HepG2 (cell line): Measurements from ENCODE around the gene PRKAR1B. TPM values are rescaled to one million over a fixed set of nuclear protein-coding genes. Genes with fewer than 3 reads are reported as not detected.

Source experiments
- ATAC-seq: fragments of 200-7000 bp; cut with Tn5 transposase; 3 replicates; pipeline ENCODE4 v1.9.1; 2020; ENCODE audit warnings: mild to moderate bottlenecking, moderate library complexity
- BruUV-seq: library from RNA; stranded (reverse); fragments of 400-500 nt; replicated peaks from 2 replicates; lab custom pipeline; 2021; lab: Mats Ljungman, UMichigan
- CTCF ChIA-PET: fragments of 300-600 bp; formaldehyde crosslinking; extraction: SDS; loops from one replicate; lab custom pipeline; 2021; ENCODE audit warnings: low total read pairs, inconsistent platforms, low intra/inter-chr PET ratio; lab: Yijun Ruan, JAX
- POLR2A ChIA-PET: fragments of 350-600 bp; sonication (Branson Sonifier 250); formaldehyde crosslinking; loops from one replicate; lab custom pipeline; 2020; ENCODE audit warnings: antibody characterized with exemption, inconsistent platforms; lab: Yijun Ruan, JAX
- DNase-seq: peaks from one replicate; pipeline ENCODE4 v3.0.0-alpha.2; 2015; ENCODE audit warnings: low spot score
- FAIRE-seq: peaks from 3 replicates; lab custom pipeline; 2011; peaks lifted over from hg19 to GRCh38; lab: Jason Lieb, UNC
- H2AFZ ChIP-seq: one replicate; pipeline ENCODE4 v1.6.1; 2011; ENCODE audit warnings: low read length, inconsistent platforms
- H3K27ac ChIP-seq: fragments of 300-600 bp; 3 replicates; pipeline ENCODE4 v1.8.0; 2011; ENCODE audit warnings: mixed run types, mild to moderate bottlenecking, mixed read lengths, low read length, inconsistent platforms; ENCODE audit not compliant: insufficient read depth; ENCODE audit errors: extremely low read length
- H3K27me3 ChIP-seq, 2 experiments: fragments of 200-600 bp in 1 of 2; 2 replicates in 1 of 2; 3 replicates in 1 of 2; pipeline versions ENCODE4 v1.6.0 to v1.8.0; 2011; ENCODE audit warnings: low read length in 2 of 2, mild to moderate bottlenecking in 2 of 2, moderate library complexity in 2 of 2, inconsistent platforms in 1 of 2; ENCODE audit not compliant: insufficient read depth in 2 of 2, control insufficient read depth in 1 of 2
- H3K36me3 ChIP-seq, 2 experiments: fragments of 200-600 bp in 1 of 2; replicated peaks in 1 of 2; 2 replicates in 1 of 2; 3 replicates in 1 of 2; pipeline versions ENCODE4 v1.5.1 to v1.8.0; 2011; ENCODE audit warnings: low read length in 2 of 2, inconsistent platforms in 1 of 2; ENCODE audit not compliant: insufficient read depth in 2 of 2, control insufficient read depth in 1 of 2
- H3K4me1 ChIP-seq: 2 replicates; pipeline ENCODE4 v1.5.1; 2012; ENCODE audit warnings: low read length, inconsistent platforms; ENCODE audit not compliant: insufficient read depth
- H3K4me2 ChIP-seq: 2 replicates; pipeline ENCODE4 v1.6.0; 2011; ENCODE audit warnings: low read depth, low read length, inconsistent platforms
- H3K4me3 ChIP-seq, 3 experiments: fragments of 200-600 bp in 1 of 3; sonication (generic), shearing (Covaris generic) in 1 of 3; replicated peaks in 1 of 3; 2 replicates each; pipeline ENCODE4 v1.5.1; 2011 to 2016; ENCODE audit warnings: low read length in 3 of 3, inconsistent platforms in 2 of 3, low read depth in 2 of 3, mild to moderate bottlenecking in 2 of 3, control low read depth in 1 of 3, mixed read lengths in 1 of 3; ENCODE audit not compliant: insufficient read depth in 1 of 3
- H3K79me2 ChIP-seq: one replicate; pipeline ENCODE4 v1.6.1; 2011; ENCODE audit warnings: low read length, inconsistent platforms; ENCODE audit not compliant: insufficient read depth
- H3K9ac ChIP-seq: 2 replicates; pipeline ENCODE4 v1.6.0; 2011; ENCODE audit warnings: mild to moderate bottlenecking, low read depth, low read length, inconsistent platforms; ENCODE audit not compliant: insufficient read depth
- H3K9me3 ChIP-seq: 2 replicates; pipeline ENCODE4 v1.5.1; 2012; ENCODE audit warnings: mild to moderate bottlenecking, low read length
- H4K20me1 ChIP-seq: 2 replicates; pipeline ENCODE4 v1.6.0; 2011; ENCODE audit warnings: inconsistent platforms, mild to moderate bottlenecking, low read length, moderate library complexity; ENCODE audit not compliant: insufficient read depth
- ARHGAP35 ChIP-seq: sonication (generic); formaldehyde crosslinking; IDR thresholded peaks from 2 replicates; pipeline ENCODE4 v1.9.0; 2022; ENCODE audit warnings: mild to moderate bottlenecking, inconsistent platforms, moderate library complexity, missing genetic modification reagents, borderline replicate concordance
- HCFC1 ChIP-seq: fragments of 150-350 bp; IDR thresholded peaks from 2 replicates; pipeline ENCODE4 v1.6.1; 2014; ENCODE audit warnings: low read depth, low read length
- HOXA9 ChIP-seq: sonication (generic); formaldehyde crosslinking; IDR thresholded peaks from 2 replicates; pipeline ENCODE4 v1.8.1; 2022; ENCODE audit warnings: missing genetic modification reagents, mild to moderate bottlenecking, moderate library complexity, borderline replicate concordance
- KLF16 ChIP-seq, 2 experiments: sonication (generic) in 1 of 2; formaldehyde crosslinking in 1 of 2; IDR thresholded peaks; 2 replicates each; pipeline versions ENCODE4 v1.6.1 to v1.8.0; 2016 to 2023; ENCODE audit warnings: missing genetic modification reagents in 2 of 2, missing compliant biosample characterization in 1 of 2
- MED8 ChIP-seq: sonication (generic); formaldehyde crosslinking; IDR thresholded peaks from 2 replicates; pipeline ENCODE4 v1.8.1; 2023; ENCODE audit warnings: mild to moderate bottlenecking, missing genetic modification reagents; ENCODE audit not compliant: insufficient replicate concordance
- MTA3 ChIP-seq: sonication (generic); formaldehyde crosslinking; IDR thresholded peaks from 2 replicates; pipeline ENCODE4 v1.4.0; 2020; ENCODE audit warnings: missing genetic modification reagents
- MYPOP ChIP-seq: sonication (generic); formaldehyde crosslinking; IDR thresholded peaks from 2 replicates; pipeline ENCODE4 v1.8.1; 2023; ENCODE audit warnings: mild to moderate bottlenecking, moderate library complexity, missing genetic modification reagents
- NFIC ChIP-seq: IDR thresholded peaks from 2 replicates; pipeline ENCODE4 v1.6.1; 2012; ENCODE audit warnings: mild to moderate bottlenecking, low read length, inconsistent platforms
- RNF2 ChIP-seq: fragments of 450-650 bp; conservative IDR thresholded peaks from 2 replicates; pipeline ENCODE4 v1.6.1; 2016; ENCODE audit warnings: low read depth
- SMC3 ChIP-seq: IDR thresholded peaks from 2 replicates; pipeline ENCODE4 v1.6.1; 2011; ENCODE audit warnings: low read length, improper control_type of control experiment
- TARDBP ChIP-seq: sonication (generic); formaldehyde crosslinking; IDR thresholded peaks from 2 replicates; pipeline ENCODE4 v1.8.0; 2022; ENCODE audit warnings: mild to moderate bottlenecking, missing genetic modification reagents
- THAP8 ChIP-seq: sonication (generic); formaldehyde crosslinking; IDR thresholded peaks from 2 replicates; pipeline ENCODE4 v1.5.1; 2020; ENCODE audit warnings: missing genetic modification reagents, mild to moderate bottlenecking, borderline replicate concordance
- ZFYVE20 ChIP-seq: sonication (generic); formaldehyde crosslinking; IDR thresholded peaks from 2 replicates; pipeline ENCODE4 v1.8.0; 2023; ENCODE audit warnings: low read depth, mild to moderate bottlenecking, moderate library complexity, missing genetic modification reagents, borderline replicate concordance
- ZNF12 ChIP-seq: sonication (generic); formaldehyde crosslinking; IDR thresholded peaks from 2 replicates; pipeline ENCODE4 v1.5.0; 2020; ENCODE audit warnings: missing genetic modification reagents
- ZNF34 ChIP-seq: sonication (generic); formaldehyde crosslinking; IDR thresholded peaks from 2 replicates; pipeline ENCODE4 v1.4.0; 2020; ENCODE audit warnings: mild to moderate bottlenecking, missing genetic modification reagents, borderline replicate concordance
- ZNF768 ChIP-seq: sonication (generic); formaldehyde crosslinking; IDR thresholded peaks from 2 replicates; pipeline ENCODE4 v1.4.0; 2020; ENCODE audit warnings: missing genetic modification reagents
- ZNF879 ChIP-seq: sonication (generic); formaldehyde crosslinking; IDR thresholded peaks from 2 replicates; pipeline ENCODE4 v1.8.1; 2023; ENCODE audit warnings: missing genetic modification reagents
- WGBS: methylation state at CpG from one replicate; pipeline ENCODE4 v1.1.6; 2017; ENCODE audit warnings: low lambda C conversion rate; 5-methylcytosine and 5-hydroxymethylcytosine counted together
- in situ Hi-C: cut with HindIII; loops from 2 replicates; pipeline ENCODE4 v1.10.0; 2017; ENCODE audit warnings: low pct_unique_long_range_greater_than_20kb; ENCODE audit not compliant: extremely low pct_ligation_motif_present
- intact Hi-C: fragments of 100-400 bp; cut with micrococcal nuclease; formaldehyde crosslinking; loops from one replicate; pipeline ENCODE4 v1.10.0; 2022; ENCODE audit not compliant: unreplicated experiment
- polyA plus RNA-seq, 8 experiments: library from polyadenylated mRNA; depleted of rRNA in 3 of 8; stranded (reverse) in 7 of 8; unstranded in 1 of 8; fragments of >200 nt; fragmentation: Illumina TruSeq in 4 of 8; extraction: Trizol in 4 of 8; gene quantifications; 2 replicates each; pipeline versions ENCODE4 v1.2.1 to v1.2.3, GENCODE V29; 2011 to 2016; ENCODE audit warnings: low read depth in 4 of 8, missing spikeins in 1 of 8, mixed read lengths in 1 of 8; ENCODE audit not compliant: insufficient read depth in 1 of 8
- total RNA-seq, 5 experiments: library from RNA; depleted of rRNA; stranded (reverse); fragments of >200 nt; fragmentation: Illumina TruSeq; extraction: Trizol; gene quantifications; 2 replicates each; pipeline ENCODE4 v1.2.3, GENCODE V29; 2016; ENCODE audit warnings: low read depth in 1 of 5

PRKAR1B gene
- total and polyA plus RNA-seq, 2 of the 13 experiments (the other 11 are each of a cell fraction or from before 2014, with no cell fraction given), result 7.9 to 28.2 TPM

GRCh38 chr7:600149-601035 lies 126.7 kb downstream of the PRKAR1B start:
- Histone ChIP-seq H3K9ac (no peak overlapping the region), H3K27ac (no peak overlapping the region), H3K4me1 (peaks cover 18% of the 10 kb centered on the region), H2AFZ (no peak overlapping the region), H3K4me3 (no peak overlapping the region), H3K79me2 (no peaks in the 10 kb centered on the region), H3K4me2 (no peak overlapping the region), H3K36me3 (peaks cover 0 to 2% of the 10 kb centered on the region in 2 experiments; a peak in 2 of 5 replicates), H3K27me3 (no peaks in the 10 kb centered on the region), H4K20me1 (no peaks in the 10 kb centered on the region), H3K9me3 (no peaks in the 10 kb centered on the region)
- FAIRE-seq, result no peak
- WGBS, result 97% methylated on average over 31 of the region's 33 CpGs
- BruUV-seq, result no TSS peak
- ChIA-PET CTCF (no interaction called here), POLR2A (no interaction called here)
- intact Hi-C loops, result no loop called here
- DNase-seq, result no peak
- no peak for ATAC-seq
- in situ Hi-C loops, result no loop called here
- no peak for TF ChIP-seq MYPOP
- TF ChIP-seq SMC3, result no peak
- no peak for TF ChIP-seq ZFYVE20 (CRISPR knock-in tag)
- no peak for TF ChIP-seq TARDBP (CRISPR knock-in tag)
- no peak for TF ChIP-seq ZNF34 (CRISPR knock-in tag)
- no peak for TF ChIP-seq ZNF12
- no peak for TF ChIP-seq HCFC1
- no peak for TF ChIP-seq HOXA9 (CRISPR knock-in tag)
- TF ChIP-seq RNF2, result no peak
- no peak for TF ChIP-seq KLF16 (CRISPR knock-in tag; IDR thresholded peaks at IDR 0.05)
- no peak for TF ChIP-seq MED8
- no peak for TF ChIP-seq ARHGAP35 (CRISPR knock-in tag)
- TF ChIP-seq THAP8 (CRISPR knock-in tag), result no peak
- TF ChIP-seq NFIC, result no peak
- no peak for TF ChIP-seq ZNF768
- no peak for TF ChIP-seq MTA3
- no peak for TF ChIP-seq ZNF879
